ENCODE measurements around the gene LMF1. TPM values are rescaled to one million over a fixed set of nuclear protein-coding genes. Genes with fewer than 3 reads are reported as not detected.

Gene LMF1
- polyA plus RNA-seq, 1 donor (not counting 4 experiments of a cell fraction or from before 2014, with no cell fraction given): 3.1 TPM

DNA sequence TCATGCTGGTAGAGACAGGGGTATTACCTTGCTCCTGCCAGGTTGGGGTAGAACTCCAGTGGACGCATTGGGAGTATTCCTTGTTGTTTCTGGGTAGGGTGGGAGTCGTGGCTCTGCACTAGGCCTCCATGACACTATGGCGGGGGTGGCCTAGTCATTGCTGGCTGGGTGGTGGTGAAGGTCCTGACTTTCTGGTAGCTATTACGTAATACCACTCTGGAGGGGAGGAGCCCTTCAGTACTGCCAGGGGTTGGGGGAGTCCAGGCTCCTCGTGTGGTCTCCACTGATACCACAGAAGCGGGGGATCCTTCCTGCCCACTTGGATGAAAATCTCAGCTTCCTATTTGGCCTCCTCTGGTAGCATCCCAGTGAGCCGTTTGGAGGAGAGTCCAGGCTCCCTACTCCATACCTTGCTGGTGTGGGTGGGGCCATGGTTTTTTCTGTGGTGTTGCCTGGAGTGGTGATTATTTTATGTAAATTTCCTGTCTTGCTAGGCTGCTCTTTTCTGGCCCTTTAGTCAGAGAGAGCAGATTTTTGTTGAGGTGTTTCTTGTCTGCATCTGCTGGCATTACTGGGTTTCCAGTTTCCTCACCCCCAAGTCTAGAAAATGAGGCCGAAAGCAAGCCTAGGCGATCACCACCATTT, 104.4 kb downstream of the LMF1 start:
- Histone ChIP-seq H3K27ac (ENCODE audit: control insufficient read depth, insufficient read depth, low read length) (no peak overlapping the region), H3K4me3 (ENCODE audit: control insufficient read depth in 2 of 3, extremely low read depth in 1 of 3, insufficient read depth in 2 of 3, low read depth in 1 of 3, low read length in 3 of 3) (no peak overlapping the region), H2AFZ (ENCODE audit: control insufficient read depth, low read length) (no peak overlapping the region), H3K79me2 (ENCODE audit: control insufficient read depth, insufficient read depth, low read length) (no peaks in the 10 kb centered on the region), H3K9me3 (ENCODE audit: control insufficient read depth, low read depth, low read length) (no peaks in the 10 kb centered on the region), H3K9ac (ENCODE audit: control insufficient read depth, extremely low read depth, insufficient read depth, low read length) (no peak overlapping the region), H4K20me1 (ENCODE audit: control insufficient read depth, extremely low read depth, insufficient read depth, low read length) (no peaks in the 10 kb centered on the region), H3K36me3 (ENCODE audit: control insufficient read depth in 2 of 2, extremely low read depth in 1 of 2, insufficient read depth in 2 of 2, low read length in 2 of 2) (no peaks in the 10 kb centered on the region), H3K9me1 (ENCODE audit: control insufficient read depth, extremely low read depth, insufficient read depth, low read length) (no peaks in the 10 kb centered on the region), H3K4me1 (ENCODE audit: control insufficient read depth, extremely low read depth, insufficient read depth, low read length) (no peaks in the 10 kb centered on the region), H3K4me2 (ENCODE audit: control insufficient read depth, extremely low read depth, insufficient read depth, low read depth, low read length) (no peak overlapping the region), H3K27me3 (ENCODE audit: control insufficient read depth, extremely low read depth, insufficient read depth, low read length) (no peaks in the 10 kb centered on the region)
- dilution Hi-C loops (cut with MboI; ENCODE audit: extremely low pct_ligation_motif_present, low sequenced_read_pairs): no loop called here
- DNase-seq (ENCODE audit: low read depth, low spot score) (no peak), FAIRE-seq (no peak)
- no peak for TF ChIP-seq EZH2 (IDR thresholded peaks at IDR 0.05; ENCODE audit: low read length)
- TF ChIP-seq, protein P1, sequence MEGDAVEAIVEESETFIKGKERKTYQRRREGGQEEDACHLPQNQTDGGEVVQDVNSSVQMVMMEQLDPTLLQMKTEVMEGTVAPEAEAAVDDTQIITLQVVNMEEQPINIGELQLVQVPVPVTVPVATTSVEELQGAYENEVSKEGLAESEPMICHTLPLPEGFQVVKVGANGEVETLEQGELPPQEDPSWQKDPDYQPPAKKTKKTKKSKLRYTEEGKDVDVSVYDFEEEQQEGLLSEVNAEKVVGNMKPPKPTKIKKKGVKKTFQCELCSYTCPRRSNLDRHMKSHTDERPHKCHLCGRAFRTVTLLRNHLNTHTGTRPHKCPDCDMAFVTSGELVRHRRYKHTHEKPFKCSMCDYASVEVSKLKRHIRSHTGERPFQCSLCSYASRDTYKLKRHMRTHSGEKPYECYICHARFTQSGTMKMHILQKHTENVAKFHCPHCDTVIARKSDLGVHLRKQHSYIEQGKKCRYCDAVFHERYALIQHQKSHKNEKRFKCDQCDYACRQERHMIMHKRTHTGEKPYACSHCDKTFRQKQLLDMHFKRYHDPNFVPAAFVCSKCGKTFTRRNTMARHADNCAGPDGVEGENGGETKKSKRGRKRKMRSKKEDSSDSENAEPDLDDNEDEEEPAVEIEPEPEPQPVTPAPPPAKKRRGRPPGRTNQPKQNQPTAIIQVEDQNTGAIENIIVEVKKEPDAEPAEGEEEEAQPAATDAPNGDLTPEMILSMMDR (optimal IDR thresholded peaks at IDR 0.05 in 1 of 3, IDR thresholded peaks at IDR 0.05 in 1 of 3, conservative IDR thresholded peaks at IDR 0.05 in 1 of 3; ENCODE audit: extremely low read depth in 1 of 3, insufficient read depth in 2 of 3, low read length in 3 of 3): no peak

DNA sequence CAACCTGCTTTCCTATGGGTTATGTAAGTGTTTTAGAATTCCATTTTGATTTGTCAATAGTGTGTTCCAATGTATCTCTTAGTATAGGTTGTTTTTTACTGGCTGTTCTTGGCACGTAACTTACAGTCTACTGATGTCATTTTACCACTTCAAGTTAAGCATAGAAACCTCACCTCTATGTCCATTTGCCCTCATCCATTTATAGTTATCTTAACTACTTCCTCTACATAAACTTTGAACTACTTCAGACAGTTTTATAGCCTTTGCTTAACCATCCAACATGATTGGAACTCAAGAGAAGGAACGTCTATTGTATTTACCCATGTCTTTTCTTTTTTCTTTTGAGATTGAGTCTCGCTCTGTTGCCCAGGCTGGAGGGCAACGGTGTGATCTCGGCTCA, 105.8 kb downstream of the LMF1 start:
- dilution Hi-C loops (cut with MboI; ENCODE audit: extremely low pct_ligation_motif_present, low sequenced_read_pairs): no loop called here
- DNase-seq (ENCODE audit: low read depth, low spot score) (no peak), FAIRE-seq (no peak)
- Histone ChIP-seq H2AFZ (ENCODE audit: control insufficient read depth, low read length) (no peak overlapping the region), H3K4me2 (ENCODE audit: control insufficient read depth, extremely low read depth, insufficient read depth, low read depth, low read length) (no peak overlapping the region), H3K36me3 (ENCODE audit: control insufficient read depth in 2 of 2, extremely low read depth in 1 of 2, insufficient read depth in 2 of 2, low read length in 2 of 2) (no peaks in the 10 kb centered on the region), H3K27me3 (ENCODE audit: control insufficient read depth, extremely low read depth, insufficient read depth, low read length) (no peaks in the 10 kb centered on the region), H3K9ac (ENCODE audit: control insufficient read depth, extremely low read depth, insufficient read depth, low read length) (no peak overlapping the region), H3K4me1 (ENCODE audit: control insufficient read depth, extremely low read depth, insufficient read depth, low read length) (no peaks in the 10 kb centered on the region), H3K4me3 (ENCODE audit: control insufficient read depth in 2 of 3, extremely low read depth in 1 of 3, insufficient read depth in 2 of 3, low read depth in 1 of 3, low read length in 3 of 3) (no peak overlapping the region), H3K79me2 (ENCODE audit: control insufficient read depth, insufficient read depth, low read length) (no peaks in the 10 kb centered on the region), H3K9me3 (ENCODE audit: control insufficient read depth, low read depth, low read length) (no peaks in the 10 kb centered on the region), H3K9me1 (ENCODE audit: control insufficient read depth, extremely low read depth, insufficient read depth, low read length) (no peaks in the 10 kb centered on the region), H4K20me1 (ENCODE audit: control insufficient read depth, extremely low read depth, insufficient read depth, low read length) (no peaks in the 10 kb centered on the region), H3K27ac (ENCODE audit: control insufficient read depth, insufficient read depth, low read length) (no peak overlapping the region)
- TF ChIP-seq EZH2 (IDR thresholded peaks at IDR 0.05; ENCODE audit: low read length): no peak
- TF ChIP-seq, protein P1 (optimal IDR thresholded peaks at IDR 0.05 in 1 of 3, IDR thresholded peaks at IDR 0.05 in 1 of 3, conservative IDR thresholded peaks at IDR 0.05 in 1 of 3; ENCODE audit: extremely low read depth in 1 of 3, insufficient read depth in 2 of 3, low read length in 3 of 3): no peak

All from keratinocyte (primary cell).